Measurements from ENCODE around the gene SEPTIN6. TPM values are rescaled to one million over a fixed set of nuclear protein-coding genes. Genes with fewer than 3 reads are reported as not detected.

The SEPTIN6 gene
- 15.2 and 16.3 TPM in 2 replicates for polyA plus RNA-seq (2011; rRNA removed)
- polyA plus RNA-seq (2012; cell fraction: cytosol; rRNA removed): 10.6 and 11.9 TPM in 2 replicates
- polyA plus RNA-seq (2012; cell fraction: nucleus; rRNA removed): 9.1 and 9.5 TPM in 2 replicates
- polyA plus RNA-seq (2017; fragmentation: RNase III; extraction: RNeasy Plus Mini Kit Qiagen cat#74134 plus additional on column Dnase treatment): 10.7 to 14.1 TPM (median 12.9 TPM) in 3 replicates
- polyA minus RNA-seq (2011; rRNA and poly(A)+ RNA removed): 19.3 and 21.6 TPM in 2 replicates

- H3K4me1 ChIP-seq: peaks cover 11% of the 10 kb centered on the region; the same call in 2 of the 3 replicates
- H3K9me3 ChIP-seq: no peaks in the 10 kb centered on the region
- H3K4me2 ChIP-seq: peak within 1 kb of the TSS; percentile 91
- DNase-seq (ENCODE audit: low read depth in 1 of 2, low spot score in 1 of 2) (peak; percentile 49 to 75), ATAC-seq (peak; percentile 84 to 85), FAIRE-seq (no peak)
- peak; percentile 12 for TF ChIP-seq ZFP36 (IDR thresholded peaks at IDR 0.05; ENCODE audit: borderline replicate concordance, partially characterized antibody)
- TF ChIP-seq NPAS2 (CRISPR knock-in tag; IDR thresholded peaks at IDR 0.05; ENCODE audit: borderline replicate concordance): no peak
- TF ChIP-seq RFX5 (IDR thresholded peaks at IDR 0.05): no peak
- TF ChIP-seq MAZ (IDR thresholded peaks at IDR 0.05; ENCODE audit: borderline replicate concordance, low read depth, low read length): peak; percentile 27; the same call in 1 of the 2 replicates
- peak; percentile 35 for TF ChIP-seq POLR2A (IDR thresholded peaks at IDR 0.05; ENCODE audit: low read length)
- TF ChIP-seq JUN (IDR thresholded peaks at IDR 0.05): peak in 1 of 2 experiments; percentile 35; a peak in 1 of 5 replicates
- H3K4me3 ChIP-seq: peak within 1 kb of the TSS; percentile 81
- H3K27ac ChIP-seq: peak within 1 kb of the TSS; percentile 82 to 88
- CTCF ChIA-PET: interaction anchor here (0.6 to 2.2 kb wide), 8 partner anchors 9 to 210 kb away, joined by 3 to 11 read pairs (median 4); no protein-coding TSS in a partner anchor
- 47% methylated on average over 11 of the region's 59 CpGs for WGBS (ENCODE audit: missing lambda C conversion rate)
- POLR2A ChIA-PET: interaction anchor here (0.7 to 1.4 kb wide), 3 partner anchors 35 to 311 kb away, joined by 4 to 6 read pairs (median 4); partner anchors contain the start of gene RPL39
Measured at GRCh38 chrX:119693040-119693995, at the start of gene SEPTIN6. Gene SEPTIN6 (minus strand): TSS chrX:119693168. CDS start chrX:119693105, 63 bp downstream.

- WGBS (ENCODE audit: missing lambda C conversion rate): 73% methylated on average over 5 of the region's 5 CpGs
- POLR2A ChIA-PET: no interaction called here
- FAIRE-seq (no peak), DNase-seq (ENCODE audit: low read depth in 1 of 2, low spot score in 1 of 2) (no peak), ATAC-seq (no peak)
- no peaks in the 10 kb centered on the region for H3K9me3 ChIP-seq
- H3K4me1 ChIP-seq: no peaks in the 10 kb centered on the region
- CTCF ChIA-PET: no interaction called here
- no peak overlapping the region for H3K4me2 ChIP-seq
- H3K4me3 ChIP-seq: no peak overlapping the region
- TF ChIP-seq GATA3 (IDR thresholded peaks at IDR 0.05; ENCODE audit: borderline replicate concordance) (no peak), REST (IDR thresholded peaks at IDR 0.05) (no peak), RNF2 (IDR thresholded peaks at IDR 0.05; ENCODE audit: borderline replicate concordance, low read depth) (no peak), RFX5 (IDR thresholded peaks at IDR 0.05) (no peak), FOXS1 (CRISPR knock-in tag; IDR thresholded peaks at IDR 0.05) (no peak), CBX2 (IDR thresholded peaks at IDR 0.05; ENCODE audit: borderline replicate concordance, low read depth) (no peak), ZFP36 (IDR thresholded peaks at IDR 0.05; ENCODE audit: borderline replicate concordance, partially characterized antibody) (no peak), MAFK (IDR thresholded peaks at IDR 0.05; ENCODE audit: partially characterized antibody) (no peak), MYC (IDR thresholded peaks at IDR 0.05; ENCODE audit: borderline replicate concordance, low read length) (no peak), MAX (IDR thresholded peaks at IDR 0.05) (no peak), NPAS2 (CRISPR knock-in tag; IDR thresholded peaks at IDR 0.05; ENCODE audit: borderline replicate concordance) (no peak), RAD21 (conservative IDR thresholded peaks at IDR 0.05 in 1 of 2, IDR thresholded peaks at IDR 0.05 in 1 of 2) (no peak), EHMT2 (IDR thresholded peaks at IDR 0.05; ENCODE audit: low read depth) (no peak)
- no peak overlapping the region for H3K27ac ChIP-seq
Measured at GRCh38 chrX:119738742-119739141, 45.8 kb upstream of the SEPTIN6 start.
